MCF 10A (cell line): Measurements from ENCODE around the gene ICAM5. TPM values are rescaled to one million over a fixed set of nuclear protein-coding genes. Genes with fewer than 3 reads are reported as not detected.
"Not testable (repeated sequence)": the region's sequence is repeated elsewhere in the genome, so short reads cannot be mapped to it uniquely, and the experiment has no call there.

ENCODE experiments used
- BruUV-seq: library from RNA; stranded (reverse); fragments of 400-500 nt; replicated peaks from 2 replicates; lab custom pipeline; 2021; lab: Mats Ljungman, UMichigan
- CTCF ChIA-PET: fragments of 300-600 bp; sonication (Branson Sonifier 250); formaldehyde crosslinking; extraction: SDS; loops from one replicate; lab custom pipeline; 2021; ENCODE audit warnings: antibody characterized with exemption, inconsistent platforms; lab: Yijun Ruan, JAX
- POLR2A ChIA-PET: fragments of 300-600, 350-650 bp; sonication (Branson Sonifier 250); formaldehyde crosslinking; extraction: SDS; loops from one replicate; lab custom pipeline; 2020; ENCODE audit warnings: antibody characterized with exemption, inconsistent platforms; lab: Yijun Ruan, JAX
- DNase-seq: peaks from one replicate; pipeline ENCODE4 v3.0.0-alpha.2; 2018; ENCODE audit not compliant: unreplicated experiment
- H3K27ac Mint-ChIP-seq: one replicate; pipeline ENCODE4 v1.8.0; 2022; ENCODE audit warnings: mild to moderate bottlenecking, low read depth, mixed read lengths; ENCODE audit not compliant: unreplicated experiment
- H3K27me3 Mint-ChIP-seq: one replicate; pipeline ENCODE4 v1.8.0; 2022; ENCODE audit warnings: mixed read lengths; ENCODE audit not compliant: insufficient read depth, unreplicated experiment
- H3K36me3 Mint-ChIP-seq: one replicate; pipeline ENCODE4 v1.8.0; 2022; ENCODE audit warnings: mild to moderate bottlenecking, moderate library complexity, mixed read lengths; ENCODE audit not compliant: insufficient read depth, unreplicated experiment
- H3K4me1 Mint-ChIP-seq: one replicate; pipeline ENCODE4 v1.8.0; 2022; ENCODE audit warnings: mixed read lengths; ENCODE audit not compliant: insufficient read depth, unreplicated experiment
- H3K4me3 Mint-ChIP-seq: one replicate; pipeline ENCODE4 v1.8.0; 2022; ENCODE audit warnings: mild to moderate bottlenecking, moderate library complexity, mixed read lengths; ENCODE audit not compliant: unreplicated experiment
- H3K9me3 Mint-ChIP-seq: one replicate; pipeline ENCODE4 v1.8.0; 2022; ENCODE audit warnings: mixed read lengths; ENCODE audit not compliant: unreplicated experiment
- CTCF ChIP-seq: fragments of 200-600 bp; IDR thresholded peaks from one replicate; pipeline ENCODE4 v1.8.0; 2022; ENCODE audit warnings: antibody characterized with exemption, mild to moderate bottlenecking; ENCODE audit not compliant: unreplicated experiment
- intact Hi-C: fragments of 100-400 bp; cut with micrococcal nuclease; formaldehyde crosslinking; loops from 2 replicates; pipeline ENCODE4 v1.14.1; 2022
- total RNA-seq: library from RNA; stranded (reverse); gene quantifications from 2 replicates; pipeline ENCODE4 v1.2.3, GENCODE V29; 2022

The ICAM5 gene
- total RNA-seq, 1 experiment from 2014 or later = 7.7 TPM

DNA sequence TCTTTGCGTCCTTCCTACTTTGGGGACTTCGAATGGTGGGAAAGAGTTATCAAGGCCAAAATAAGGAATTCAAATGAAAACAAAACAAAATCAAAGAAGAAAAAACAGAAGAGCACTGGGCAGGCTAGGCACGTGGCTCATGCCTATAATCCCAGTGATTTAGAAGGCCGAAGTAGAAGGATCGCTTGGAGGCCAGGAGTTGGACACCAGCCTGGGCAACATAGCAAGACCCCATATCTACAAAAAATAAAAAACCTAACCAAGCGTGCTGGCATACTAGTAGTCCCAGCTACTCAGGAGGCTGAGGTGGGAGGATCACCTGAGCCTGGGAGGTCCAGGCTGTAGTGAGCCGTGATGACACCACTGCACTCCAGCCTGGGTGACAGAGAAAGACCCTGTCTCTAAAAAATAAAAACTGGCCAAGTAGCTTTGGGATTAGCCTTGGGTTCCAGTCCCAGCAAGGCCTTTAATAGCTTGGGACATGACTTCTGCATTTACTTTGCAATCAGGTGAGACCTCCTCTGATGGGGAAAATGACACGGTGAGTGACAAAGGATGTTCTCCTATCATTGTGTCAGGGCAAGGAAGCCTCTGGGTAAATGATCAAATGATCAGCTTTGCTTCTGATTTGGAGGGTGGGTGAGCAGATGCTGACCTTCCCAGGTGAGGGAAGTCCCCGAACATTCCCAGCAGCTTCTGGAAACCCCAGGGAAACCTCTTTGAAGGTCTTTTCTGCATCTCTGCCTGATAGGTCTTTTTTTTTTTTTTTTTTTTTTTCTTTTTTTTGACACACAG lies 11.8 kb upstream of the ICAM5 start:
- Mint-ChIP-seq H3K4me3 (no peak overlapping the region), H3K27me3 (no peaks in the 10 kb centered on the region), H3K4me1 (peaks cover 5% of the 10 kb centered on the region), H3K27ac (no peak overlapping the region), H3K36me3 (peaks cover 29% of the 10 kb centered on the region), H3K9me3 (no peaks in the 10 kb centered on the region)
- CTCF ChIA-PET = interaction anchor here (0.5 to 1.5 kb wide), 4 partner anchors 28 to 195 kb away, joined by 3 to 5 read pairs (median 4); no protein-coding TSS in a partner anchor
- no peak for TF ChIP-seq CTCF
- no TSS peak for BruUV-seq
- DNase-seq = no peak
- POLR2A ChIA-PET = interaction anchor here (1.0 kb wide), 1 partner anchor 19 kb away, joined by 3 read pairs; no protein-coding TSS in a partner anchor
- intact Hi-C loops = no loop called here

- no peak for TF ChIP-seq CTCF
- Mint-ChIP-seq H3K27me3 (no peaks in the 10 kb centered on the region), H3K4me1 (peaks cover 8% of the 10 kb centered on the region), H3K4me3 (no peak overlapping the region), H3K9me3 (no peaks in the 10 kb centered on the region), H3K36me3 (peaks cover 29% of the 10 kb centered on the region), H3K27ac (no peak overlapping the region)
- BruUV-seq = no TSS peak
- intact Hi-C loops = no loop called here
- DNase-seq = no peak
- ChIA-PET POLR2A (interaction anchor here (0.7 to 1.0 kb wide), 2 partner anchors 20 to 37 kb away, joined by 3 read pairs; no protein-coding TSS in a partner anchor), CTCF (interaction anchor here (0.8 to 2.1 kb wide), 5 partner anchors 9 to 128 kb away, joined by 3 to 13 read pairs (median 4); partner anchors contain the start of gene ICAM1)
These were observed 10.8 kb upstream of the ICAM5 start for GRCh38 chr19:10278935-10279334.

- BruUV-seq = no TSS peak
- Mint-ChIP-seq H3K9me3 (no peaks in the 10 kb centered on the region), H3K27ac (no peak overlapping the region), H3K4me1 (peaks cover 8% of the 10 kb centered on the region), H3K36me3 (peaks cover 22% of the 10 kb centered on the region), H3K4me3 (no peak overlapping the region), H3K27me3 (no peaks in the 10 kb centered on the region)
- CTCF ChIA-PET = interaction anchor here (0.6 to 2.1 kb wide), 7 partner anchors 9 to 344 kb away, joined by 3 to 13 read pairs (median 4); partner anchors contain the start of gene ICAM1
- TF ChIP-seq CTCF = no peak
- POLR2A ChIA-PET = interaction anchor here (0.7 kb wide), 1 partner anchor 36 kb away, joined by 3 read pairs; no protein-coding TSS in a partner anchor
- DNase-seq = no peak
- intact Hi-C loops = no loop called here
These were observed 9.9 kb upstream of the ICAM5 start for GRCh38 chr19:10279737-10280442.

DNA sequence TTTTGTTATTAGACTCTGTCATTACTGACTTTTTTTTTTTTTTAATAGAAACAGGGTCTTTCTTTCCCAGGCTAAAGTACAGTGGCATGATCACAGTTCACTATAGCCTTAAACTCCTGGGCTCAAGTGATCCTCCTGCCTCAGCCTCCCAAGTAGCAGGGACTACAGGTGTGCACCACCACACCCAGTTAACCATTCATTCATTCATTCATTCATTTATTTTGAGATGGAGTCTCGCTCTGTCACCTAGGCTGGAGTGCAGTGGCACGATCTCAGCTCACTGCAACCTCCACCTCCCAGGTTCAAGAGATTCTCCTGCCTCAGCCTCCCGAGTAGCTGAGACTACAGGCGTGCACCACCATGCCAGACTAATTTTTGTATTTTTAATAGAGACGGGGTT lies 7.7 kb upstream of the ICAM5 start:
- H3K27ac Mint-ChIP-seq, H3K4me3 Mint-ChIP-seq, DNase-seq, POLR2A ChIA-PET, H3K27me3 Mint-ChIP-seq, H3K9me3 Mint-ChIP-seq, BruUV-seq, intact Hi-C loops: not testable (repeated sequence)
- CTCF ChIA-PET = interaction anchor here (0.5 to 0.6 kb wide), 2 partner anchors 53 to 122 kb away, joined by 3 read pairs; no protein-coding TSS in a partner anchor
- H3K36me3 Mint-ChIP-seq = peaks cover 18% of the 10 kb centered on the region
- H3K4me1 Mint-ChIP-seq = peaks cover 23% of the 10 kb centered on the region
